Skeletal muscle cell (primary cell): ENCODE data around the gene AP1S1.
"Not testable (repeated sequence)": the region's sequence is repeated elsewhere in the genome, so short reads cannot be mapped to it uniquely, and the experiment has no call there.

Source experiments
- DNase-seq: peaks from one replicate; pipeline ENCODE4 v3.0.0-alpha.2; 2010; ENCODE audit warnings: low read depth
- H3K4me3 ChIP-seq: 2 replicates; pipeline ENCODE4 v1.5.1; 2011; ENCODE audit warnings: low read depth, mild to moderate bottlenecking, control low read depth, low read length, moderate library complexity

AP1S1 gene

GRCh38 chr7:101123703-101124068, 30.6 kb upstream of the AP1S1 start:
- H3K4me3 ChIP-seq = no peak overlapping the region

GRCh38 chr7:101124376-101125056, 29.8 kb upstream of the AP1S1 start:
- peak; percentile 47 for DNase-seq
- H3K4me3 ChIP-seq = no peak overlapping the region

More at GRCh38 chr7:101123703-101124068, 30.6 kb upstream of the AP1S1 start:
- DNase-seq = no peak

- H3K4me3 ChIP-seq = peak overlapping the region; percentile 81
Measured at GRCh38 chr7:101125989-101126650, 28.2 kb upstream of the AP1S1 start.

GRCh38 chr7:101126651-101127459, 27.4 kb upstream of the AP1S1 start, which contains the start of gene SERPINE1:
TSS of gene SERPINE1 (plus strand) at chr7:101127104. CDS start at chr7:101128394, 1,290 bp downstream.
- peak; percentile 100 for DNase-seq
- H3K4me3 ChIP-seq = peak within 1 kb of the TSS; percentile 81

More at GRCh38 chr7:101125989-101126650, 28.2 kb upstream of the AP1S1 start:
- peak; percentile 63 for DNase-seq

- DNase-seq = no peak
- peak overlapping the region; percentile 81 for H3K4me3 ChIP-seq
Measured at GRCh38 chr7:101127460-101128039, 26.7 kb upstream of the AP1S1 start.

GRCh38 chr7:101128040-101128834, 26.0 kb upstream of the AP1S1 start:
- DNase-seq = no peak
- peak overlapping the region; percentile 81 for H3K4me3 ChIP-seq

GRCh38 chr7:101129603-101130117, 24.6 kb upstream of the AP1S1 start:
- DNase-seq = no peak
- H3K4me3 ChIP-seq = peak overlapping the region; percentile 81

- H3K4me3 ChIP-seq = peak overlapping the region; percentile 12
- not testable (repeated sequence) for DNase-seq
Measured at GRCh38 chr7:101132626-101133600, 21.4 kb upstream of the AP1S1 start.

GRCh38 chr7:101133621-101134398, 20.5 kb upstream of the AP1S1 start:
- no peak for DNase-seq
- peak overlapping the region; percentile 12 for H3K4me3 ChIP-seq

GRCh38 chr7:101134399-101134980, 19.8 kb upstream of the AP1S1 start:
- H3K4me3 ChIP-seq = no peak overlapping the region
- no peak for DNase-seq

- H3K4me3 ChIP-seq = no peak overlapping the region
- DNase-seq = no peak
Measured at GRCh38 chr7:101137651-101138212, 16.5 kb upstream of the AP1S1 start.

GRCh38 chr7:101138213-101138870, 15.9 kb upstream of the AP1S1 start:
- H3K4me3 ChIP-seq = no peak overlapping the region
- DNase-seq = peak; percentile 95

GRCh38 chr7:101140339-101140699, 14.0 kb upstream of the AP1S1 start:
- no peak overlapping the region for H3K4me3 ChIP-seq
- no peak for DNase-seq

GRCh38 chr7:101140746-101141382, 13.4 kb upstream of the AP1S1 start:
- H3K4me3 ChIP-seq = no peak overlapping the region
- no peak for DNase-seq

GRCh38 chr7:101151908-101152651, 2.2 kb upstream of the AP1S1 start:
- no peak for DNase-seq
- H3K4me3 ChIP-seq = no peak overlapping the region
